Measurements from ENCODE around the gene POP4.

The POP4 gene

DNA sequence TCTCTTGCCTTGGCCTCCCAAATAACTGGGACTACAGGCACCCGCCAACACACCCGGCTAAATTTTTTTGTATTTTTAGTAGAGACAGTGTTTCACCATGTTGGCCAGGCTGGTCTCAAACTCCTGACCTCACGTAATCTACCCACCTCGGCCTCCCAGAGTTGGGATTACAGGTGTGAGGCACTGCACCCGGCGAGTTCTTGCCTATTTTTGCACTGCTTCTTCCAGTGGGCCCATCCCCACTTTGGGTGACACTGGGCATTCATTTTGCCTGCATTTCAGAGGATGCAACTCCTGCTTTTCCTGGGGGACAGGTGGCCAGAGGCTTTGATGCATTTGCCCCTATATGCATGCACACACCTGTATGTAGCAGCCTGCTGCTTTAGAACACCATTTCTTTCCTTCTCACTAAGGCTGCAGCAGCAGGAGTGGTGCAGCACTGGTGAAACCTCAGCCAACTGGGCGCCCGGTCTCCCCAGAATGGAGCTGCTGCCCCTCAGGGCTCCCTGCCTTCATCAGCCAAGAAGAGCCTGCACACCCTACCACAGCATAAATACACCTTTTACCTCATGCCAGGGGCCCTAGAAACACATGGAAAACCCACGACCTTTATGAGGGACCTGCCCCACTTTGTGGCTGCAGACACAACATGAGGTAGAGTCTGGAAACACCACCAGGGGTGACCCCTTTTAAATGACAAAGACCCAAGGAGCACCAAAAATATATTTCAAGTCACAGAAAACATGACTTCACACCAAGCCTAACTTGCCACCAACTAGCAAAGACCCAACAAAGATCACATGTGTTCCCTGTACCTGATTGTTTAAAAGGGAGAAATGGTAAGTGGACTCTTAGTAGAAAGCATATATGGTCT is 36.8 kb upstream of the POP4 start:
- Histone ChIP-seq H3K9ac (ENCODE audit: low read length) (no peak overlapping the region), H4K20me1 (ENCODE audit: insufficient read depth, low read length) (no peaks in the 10 kb centered on the region), H3K9me3 (ENCODE audit: low read length) (no peaks in the 10 kb centered on the region), H2AFZ (ENCODE audit: low read length) (no peak overlapping the region), H3F3A (ENCODE audit: insufficient read depth, low read length) (no peaks in the 10 kb centered on the region), H3K4me2 (ENCODE audit: low read length) (no peak overlapping the region), H3K27ac (ENCODE audit: low read depth, low read length, poor library complexity, severe bottlenecking) (no peak overlapping the region), H3K27me3 (ENCODE audit: insufficient read depth, low read length) (0 out of 2 replicates have a peak, but pooled peaks cover 4% of the 10 kb centered on the region), H3K79me2 (ENCODE audit: insufficient read depth, low read length) (no peaks in the 10 kb centered on the region), H3K4me1 (ENCODE audit: insufficient read depth, low read length, severe bottlenecking) (no peaks in the 10 kb centered on the region), H3K4me3 (ENCODE audit: low read depth, low read length, poor library complexity, severe bottlenecking) (no peak overlapping the region), H3K36me3 (ENCODE audit: insufficient read depth, low read length) (no peaks in the 10 kb centered on the region), H3K9me2 (ENCODE audit: low read depth, low read length) (no peaks in the 10 kb centered on the region)
- no peak for TF ChIP-seq EZH2 (IDR thresholded peaks at IDR 0.05; ENCODE audit: borderline replicate concordance, low read length)
- TF ChIP-seq, protein P1, sequence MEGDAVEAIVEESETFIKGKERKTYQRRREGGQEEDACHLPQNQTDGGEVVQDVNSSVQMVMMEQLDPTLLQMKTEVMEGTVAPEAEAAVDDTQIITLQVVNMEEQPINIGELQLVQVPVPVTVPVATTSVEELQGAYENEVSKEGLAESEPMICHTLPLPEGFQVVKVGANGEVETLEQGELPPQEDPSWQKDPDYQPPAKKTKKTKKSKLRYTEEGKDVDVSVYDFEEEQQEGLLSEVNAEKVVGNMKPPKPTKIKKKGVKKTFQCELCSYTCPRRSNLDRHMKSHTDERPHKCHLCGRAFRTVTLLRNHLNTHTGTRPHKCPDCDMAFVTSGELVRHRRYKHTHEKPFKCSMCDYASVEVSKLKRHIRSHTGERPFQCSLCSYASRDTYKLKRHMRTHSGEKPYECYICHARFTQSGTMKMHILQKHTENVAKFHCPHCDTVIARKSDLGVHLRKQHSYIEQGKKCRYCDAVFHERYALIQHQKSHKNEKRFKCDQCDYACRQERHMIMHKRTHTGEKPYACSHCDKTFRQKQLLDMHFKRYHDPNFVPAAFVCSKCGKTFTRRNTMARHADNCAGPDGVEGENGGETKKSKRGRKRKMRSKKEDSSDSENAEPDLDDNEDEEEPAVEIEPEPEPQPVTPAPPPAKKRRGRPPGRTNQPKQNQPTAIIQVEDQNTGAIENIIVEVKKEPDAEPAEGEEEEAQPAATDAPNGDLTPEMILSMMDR (IDR thresholded peaks at IDR 0.05; ENCODE audit: low read length), result no peak

DNA sequence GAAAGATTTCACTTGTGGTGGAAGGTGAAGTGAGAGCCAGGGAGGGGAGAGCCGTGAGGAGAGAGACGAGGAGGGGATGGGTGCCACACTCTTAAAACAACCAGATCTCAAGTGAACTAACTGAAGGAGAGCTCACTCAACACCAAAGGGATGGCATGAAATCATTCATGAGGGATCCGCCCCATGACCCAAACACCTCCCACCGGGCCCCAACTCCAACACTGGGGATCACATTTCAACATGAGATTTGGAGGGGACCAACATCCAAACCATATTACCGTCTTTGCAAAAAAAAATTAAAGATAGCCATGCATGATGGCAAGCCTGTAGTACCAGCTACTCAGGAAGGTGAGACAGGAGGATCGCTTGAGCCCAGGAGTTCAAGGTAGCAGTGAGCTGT is 34.9 kb upstream of the POP4 start:
- Histone ChIP-seq H3K79me2 (ENCODE audit: insufficient read depth, low read length) (no peaks in the 10 kb centered on the region), H3K36me3 (ENCODE audit: insufficient read depth, low read length) (no peaks in the 10 kb centered on the region), H3K4me3 (ENCODE audit: low read depth, low read length, poor library complexity, severe bottlenecking) (no peak overlapping the region), H3K9ac (ENCODE audit: low read length) (no peak overlapping the region), H3K27ac (ENCODE audit: low read depth, low read length, poor library complexity, severe bottlenecking) (no peak overlapping the region), H3K4me2 (ENCODE audit: low read length) (no peak overlapping the region), H3K9me2 (ENCODE audit: low read depth, low read length) (no peaks in the 10 kb centered on the region), H3K9me3 (ENCODE audit: low read length) (no peaks in the 10 kb centered on the region), H2AFZ (ENCODE audit: low read length) (no peak overlapping the region), H3K4me1 (ENCODE audit: insufficient read depth, low read length, severe bottlenecking) (no peaks in the 10 kb centered on the region), H4K20me1 (ENCODE audit: insufficient read depth, low read length) (no peaks in the 10 kb centered on the region), H3K27me3 (ENCODE audit: insufficient read depth, low read length) (peaks cover 4% of the 10 kb centered on the region; the same call in 1 of the 2 replicates), H3F3A (ENCODE audit: insufficient read depth, low read length) (no peaks in the 10 kb centered on the region)
- TF ChIP-seq, protein P1 (IDR thresholded peaks at IDR 0.05; ENCODE audit: low read length), result no peak
- TF ChIP-seq EZH2 (IDR thresholded peaks at IDR 0.05; ENCODE audit: borderline replicate concordance, low read length), result no peak

DNA sequence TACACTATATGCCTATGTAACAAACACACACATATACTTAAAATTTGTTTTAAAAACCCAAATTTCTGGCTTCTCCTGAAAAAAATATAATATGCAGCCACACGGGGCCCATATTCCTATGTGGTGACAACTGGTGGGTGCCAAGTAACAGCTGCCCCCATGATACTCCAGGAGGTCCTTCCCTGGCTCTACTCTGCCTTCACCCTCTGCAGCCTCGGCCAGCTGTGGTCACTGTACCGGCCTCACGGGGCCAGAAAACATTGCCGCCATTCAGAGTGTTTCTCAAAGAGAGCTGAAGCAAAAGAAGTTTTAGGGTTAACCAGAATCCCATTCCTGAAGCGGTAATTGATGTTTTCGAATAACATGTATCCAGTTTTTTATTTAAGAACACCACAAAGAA is 32.6 kb upstream of the POP4 start:
- Histone ChIP-seq H3K4me2 (ENCODE audit: low read length) (no peak overlapping the region), H3K9ac (ENCODE audit: low read length) (no peak overlapping the region), H4K20me1 (ENCODE audit: insufficient read depth, low read length) (no peaks in the 10 kb centered on the region), H3K27me3 (ENCODE audit: insufficient read depth, low read length) (peaks cover 4% of the 10 kb centered on the region; the same call in 1 of the 2 replicates), H3F3A (ENCODE audit: insufficient read depth, low read length) (no peaks in the 10 kb centered on the region), H3K4me3 (ENCODE audit: low read depth, low read length, poor library complexity, severe bottlenecking) (no peak overlapping the region), H2AFZ (ENCODE audit: low read length) (no peak overlapping the region), H3K79me2 (ENCODE audit: insufficient read depth, low read length) (no peaks in the 10 kb centered on the region), H3K4me1 (ENCODE audit: insufficient read depth, low read length, severe bottlenecking) (no peaks in the 10 kb centered on the region), H3K36me3 (ENCODE audit: insufficient read depth, low read length) (no peaks in the 10 kb centered on the region), H3K27ac (ENCODE audit: low read depth, low read length, poor library complexity, severe bottlenecking) (no peak overlapping the region), H3K9me3 (ENCODE audit: low read length) (no peaks in the 10 kb centered on the region), H3K9me2 (ENCODE audit: low read depth, low read length) (no peaks in the 10 kb centered on the region)
- TF ChIP-seq EZH2 (IDR thresholded peaks at IDR 0.05; ENCODE audit: borderline replicate concordance, low read length), result no peak
- TF ChIP-seq, protein P1 (IDR thresholded peaks at IDR 0.05; ENCODE audit: low read length), result no peak
